K562 (cell line): ENCODE data around the gene SETD7. TPM values are rescaled to one million over a fixed set of nuclear protein-coding genes. Genes with fewer than 3 reads are reported as not detected.

Source experiments
- ATAC-seq: fragments of 200-7000 bp; cut with Tn5 transposase; 3 replicates; pipeline ENCODE4 v1.9.1; 2020; ENCODE audit warnings: moderate library complexity
- BruUV-seq: library from RNA; stranded (reverse); fragments of 400-500 nt; replicated peaks from 2 replicates; lab custom pipeline; 2021; lab: Mats Ljungman, UMichigan
- CTCF ChIA-PET: fragments of 300-600 bp; formaldehyde crosslinking; extraction: SDS; loops from one replicate; lab custom pipeline; 2021; ENCODE audit warnings: low intra/inter-chr PET ratio; lab: Yijun Ruan, JAX
- POLR2A ChIA-PET: fragments of 300-600, 350-650 bp; sonication (Branson Sonifier 250); formaldehyde crosslinking; extraction: SDS; loops from one replicate; lab custom pipeline; 2021; ENCODE audit warnings: antibody characterized with exemption, inconsistent platforms; lab: Yijun Ruan, JAX
- DNase-seq, 4 experiments: peaks; one replicate each; pipeline versions ENCODE4 v3.0.0 to v3.0.0-alpha.2; 2011 to 2018; ENCODE audit warnings: low spot score in 3 of 4, mixed read lengths in 3 of 4; ENCODE audit errors: extremely low read depth in 1 of 4
- FAIRE-seq: peaks from 2 replicates; lab custom pipeline; 2011; peaks lifted over from hg19 to GRCh38; lab: Jason Lieb, UNC
- H2AFZ ChIP-seq: 2 replicates; pipeline ENCODE4 v1.6.0; 2011; ENCODE audit warnings: low read depth, low read length, control low read depth, inconsistent platforms
- H3K27ac ChIP-seq: fragments of 200-600 bp; 3 replicates; pipeline ENCODE4 v1.8.0; 2011; ENCODE audit warnings: low read depth, mild to moderate bottlenecking, control low read depth, inconsistent platforms, low read length, moderate library complexity, mixed read lengths; ENCODE audit errors: extremely low read depth
- H3K27me3 ChIP-seq, 2 experiments: fragments of 300-600 bp in 1 of 2; 2 replicates in 1 of 2; 3 replicates in 1 of 2; pipeline versions ENCODE4 v1.6.0 to v1.8.0; 2011; ENCODE audit warnings: inconsistent platforms in 2 of 2, low read length in 2 of 2, mild to moderate bottlenecking in 1 of 2, mixed read lengths in 1 of 2, moderate library complexity in 1 of 2; ENCODE audit not compliant: control insufficient read depth in 2 of 2, insufficient read depth in 2 of 2
- H3K36me3 ChIP-seq: fragments of 300-600 bp; 3 replicates; pipeline ENCODE4 v1.8.0; 2011; ENCODE audit warnings: mild to moderate bottlenecking, low read length, inconsistent platforms; ENCODE audit not compliant: control insufficient read depth, insufficient read depth
- H3K4me1 ChIP-seq, 2 experiments: fragments of 200-600 bp in 1 of 2; replicated peaks in 1 of 2; 2 replicates in 1 of 2; 3 replicates in 1 of 2; pipeline versions ENCODE4 v1.5.1 to v1.8.0; 2011; ENCODE audit warnings: inconsistent platforms in 2 of 2, low read length in 2 of 2, mild to moderate bottlenecking in 1 of 2, mixed read lengths in 1 of 2, moderate library complexity in 1 of 2; ENCODE audit not compliant: control insufficient read depth in 2 of 2, insufficient read depth in 2 of 2
- H3K4me2 ChIP-seq: 2 replicates; pipeline ENCODE4 v1.6.1; 2011; ENCODE audit warnings: low read length, control low read depth, inconsistent platforms, mixed read lengths; ENCODE audit not compliant: insufficient read depth
- H3K4me3 ChIP-seq: fragments of 200-600 bp; sonication (generic), shearing (Covaris generic); 2 replicates; pipeline ENCODE4 v1.5.1; 2016; ENCODE audit warnings: control low read depth, inconsistent platforms
- H3K79me2 ChIP-seq: fragments of 200-600 bp; 3 replicates; pipeline ENCODE4 v1.8.0; 2011; ENCODE audit warnings: low read length, inconsistent platforms; ENCODE audit not compliant: control insufficient read depth, insufficient read depth
- H3K9ac ChIP-seq, 2 experiments: 2 replicates each; pipeline versions ENCODE4 v1.6.0 to v1.6.1; 2011; ENCODE audit warnings: low read depth in 2 of 2, low read length in 2 of 2, control low read depth in 1 of 2, inconsistent platforms in 1 of 2, mild to moderate bottlenecking in 1 of 2, mixed read lengths in 1 of 2; ENCODE audit not compliant: insufficient read depth in 1 of 2
- H3K9me1 ChIP-seq: one replicate; pipeline ENCODE4 v1.6.0; 2011; ENCODE audit warnings: inconsistent platforms, mild to moderate bottlenecking, low read length, moderate library complexity; ENCODE audit not compliant: control insufficient read depth, insufficient read depth
- H3K9me3 ChIP-seq: replicated peaks from 2 replicates; pipeline ENCODE4 v1.5.1; 2011; ENCODE audit warnings: low read depth, low read length, inconsistent platforms; ENCODE audit not compliant: control insufficient read depth, insufficient read depth
- H4K20me1 ChIP-seq: replicated peaks from 2 replicates; pipeline ENCODE4 v1.6.1; 2011; ENCODE audit warnings: low read length, inconsistent platforms, mixed read lengths; ENCODE audit not compliant: control insufficient read depth, insufficient read depth
- ATF2 ChIP-seq: sonication (generic); formaldehyde crosslinking; IDR thresholded peaks from 2 replicates; pipeline ENCODE4 v1.8.1; 2022; ENCODE audit warnings: missing genetic modification reagents
- DLX4 ChIP-seq: fragments of 250-450 bp; sonication (Bioruptor Pico); IDR thresholded peaks from 2 replicates; pipeline ENCODE4 v1.6.1; 2021; ENCODE audit warnings: mild to moderate bottlenecking
- ELF2 ChIP-seq: fragments of 250-450 bp; sonication (Bioruptor Pico); IDR thresholded peaks from 2 replicates; pipeline ENCODE4 v1.5.0; 2021; ENCODE audit warnings: mild to moderate bottlenecking
- ERF ChIP-seq: fragments of 450-650 bp; formaldehyde crosslinking; IDR thresholded peaks from 2 replicates; pipeline ENCODE4 v1.4.0; 2020; ENCODE audit warnings: mild to moderate bottlenecking, mixed read lengths
- FOXK2 ChIP-seq, 2 experiments: fragments of 450-650 bp; IDR thresholded peaks in 1 of 2; conservative IDR thresholded peaks in 1 of 2; 2 replicates each; pipeline ENCODE4 v1.6.1; 2016; ENCODE audit warnings: low read depth in 2 of 2, mild to moderate bottlenecking in 1 of 2
- GATAD2A ChIP-seq: fragments of 450-650 bp; IDR thresholded peaks from 2 replicates; pipeline ENCODE4 v1.6.1; 2017
- GMEB1 ChIP-seq: fragments of 250-450 bp; sonication (Bioruptor Pico); IDR thresholded peaks from 2 replicates; pipeline ENCODE4 v1.4.0; 2020; ENCODE audit warnings: mild to moderate bottlenecking
- L3MBTL2 ChIP-seq: fragments of 450-650 bp; IDR thresholded peaks from 2 replicates; pipeline ENCODE4 v1.6.1; 2016; ENCODE audit warnings: mild to moderate bottlenecking, moderate library complexity
- MTA2 ChIP-seq: fragments of 450-650 bp; IDR thresholded peaks from 2 replicates; pipeline ENCODE4 v1.6.1; 2016; ENCODE audit warnings: low read depth
- NCOR1 ChIP-seq: fragments of 450-650 bp; IDR thresholded peaks from 2 replicates; pipeline ENCODE4 v1.6.1; 2016; ENCODE audit warnings: mild to moderate bottlenecking, moderate library complexity
- NR0B1 ChIP-seq: fragments of 450-650 bp; IDR thresholded peaks from one replicate; pipeline ENCODE4 v1.6.1; 2018; ENCODE audit warnings: mild to moderate bottlenecking, moderate library complexity; ENCODE audit not compliant: partially characterized antibody
- NRF1 ChIP-seq, 2 experiments: fragments of 450-650 bp; IDR thresholded peaks in 1 of 2; conservative IDR thresholded peaks in 1 of 2; 2 replicates each; pipeline ENCODE4 v1.6.1; 2014; ENCODE audit warnings: mild to moderate bottlenecking in 2 of 2
- RBM17 ChIP-seq: fragments of 200-400 bp; formaldehyde crosslinking; IDR thresholded peaks from 2 replicates; pipeline ENCODE4 v1.6.1; 2017; ENCODE audit warnings: low read depth, mild to moderate bottlenecking, low read length, borderline replicate concordance
- SMAD4 ChIP-seq: fragments of 250-450 bp; sonication (Bioruptor Pico); conservative IDR thresholded peaks from 2 replicates; pipeline ENCODE4 v1.8.0; 2021; ENCODE audit warnings: inconsistent platforms, mild to moderate bottlenecking, moderate library complexity
- TCF7L2 ChIP-seq: fragments of 150-350 bp; IDR thresholded peaks from 2 replicates; pipeline ENCODE4 v1.6.1; 2016; ENCODE audit warnings: low read depth, mild to moderate bottlenecking, low read length, moderate library complexity
- ZBTB9 ChIP-seq: fragments of 450-650 bp; formaldehyde crosslinking; IDR thresholded peaks from 2 replicates; pipeline ENCODE4 v1.4.0; 2020; ENCODE audit warnings: mild to moderate bottlenecking, moderate library complexity
- ZNF699 ChIP-seq: fragments of 250-450 bp; sonication (Bioruptor Pico); IDR thresholded peaks from 2 replicates; pipeline ENCODE4 v1.8.0; 2021; ENCODE audit warnings: mild to moderate bottlenecking, moderate library complexity; ENCODE audit not compliant: insufficient replicate concordance
- WGBS: fragments of 100-300 bp; shearing (Covaris generic); methylation state at CpG from one replicate; pipeline ENCODE4 v1.1.6; 2016; ENCODE audit warnings: low coverage, mixed read lengths; ENCODE audit not compliant: insufficient coverage; ENCODE audit errors: missing lambda C conversion rate; 5-methylcytosine and 5-hydroxymethylcytosine counted together
- in situ Hi-C: fragments of 300-500 bp; cut with MboI; formaldehyde crosslinking; loops from 4 replicates; pipeline ENCODE4 v1.15.0; 2018; ENCODE audit warnings: inconsistent platforms, mixed read lengths
- intact Hi-C: fragments of 100-400 bp; cut with micrococcal nuclease; formaldehyde crosslinking; loops from 2 replicates; pipeline ENCODE4 v1.14.2; 2022
- polyA plus RNA-seq, 8 experiments: library from polyadenylated mRNA; depleted of rRNA in 4 of 8; stranded (reverse) in 5 of 8; unstranded in 3 of 8; fragments of >200 nt; fragmentation: Nextera tagmentation in 2 of 8; fragmentation: Illumina TruSeq in 1 of 8; extraction: Ambion mirVana in 2 of 8; extraction: Trizol in 1 of 8; gene quantifications; 2 replicates each; pipeline versions ENCODE4 v1.2.1 to v1.2.3, GENCODE V29; 2011 to 2014; ENCODE audit warnings: inconsistent platforms in 1 of 8, missing spikeins in 1 of 8
- total RNA-seq, 7 experiments: library from RNA; depleted of rRNA in 6 of 7; stranded (reverse); fragments of >200 nt in 6 of 7; fragmentation: Illumina TruSeq in 2 of 7; extraction: Trizol in 2 of 7; gene quantifications; 2 replicates each; pipeline versions ENCODE4 v1.2.1 to v1.2.3, GENCODE V29; 2011 to 2021; ENCODE audit warnings: low replicate concordance in 1 of 7

Gene SETD7
- total and polyA plus RNA-seq, 9 of the 15 experiments (the other 6 are each of a cell fraction or from before 2014, with no cell fraction given) = 0.37 to 2.4 (median 1.7) TPM

- H3K4me2 ChIP-seq = no peak overlapping the region
- DNase-seq (no peak), FAIRE-seq (no peak), ATAC-seq (no peak)
- POLR2A ChIA-PET = no interaction called here
- no peak overlapping the region for H3K4me3 ChIP-seq
- no peak for TF ChIP-seq MTA2
- no peak for TF ChIP-seq ATF2 (CRISPR knock-in tag)
- TF ChIP-seq ZBTB9 = no peak
- no peak for TF ChIP-seq ZNF699 (CRISPR knock-in tag)
- no peak for TF ChIP-seq RBM17
- TF ChIP-seq NRF1 (conservative IDR thresholded peaks at IDR 0.05 in 1 of 2, IDR thresholded peaks at IDR 0.05 in 1 of 2) = no peak
- no peak for TF ChIP-seq ERF
- TF ChIP-seq TCF7L2 = no peak
- no peak for TF ChIP-seq SMAD4 (CRISPR knock-in tag)
- TF ChIP-seq GATAD2A = no peak
- no peak for TF ChIP-seq NR0B1
- no peak for TF ChIP-seq ELF2 (CRISPR knock-in tag)
- no peak for TF ChIP-seq GMEB1 (CRISPR knock-in tag)
- TF ChIP-seq L3MBTL2 = no peak
- no peak for TF ChIP-seq DLX4 (CRISPR knock-in tag)
- TF ChIP-seq FOXK2 (conservative IDR thresholded peaks at IDR 0.05 in 1 of 2, IDR thresholded peaks at IDR 0.05 in 1 of 2; ENCODE audit: low read depth in 2 of 2) = no peak
- no peak for TF ChIP-seq NCOR1
- H3K9me1 ChIP-seq = no peaks in the 10 kb centered on the region
- no peaks in the 10 kb centered on the region for H4K20me1 ChIP-seq
- WGBS = 6% methylated on average over 2 of the region's 2 CpGs
- no TSS peak for BruUV-seq
- intact Hi-C loops = no loop called here
- H3K9me3 ChIP-seq = no peaks in the 10 kb centered on the region
- H3K27ac ChIP-seq = no peak overlapping the region
- H3K27me3 ChIP-seq = 0 out of 5 replicates have a peak, but pooled peaks cover 2 to 4% of the 10 kb centered on the region in 2 experiments
- H3K36me3 ChIP-seq = no peaks in the 10 kb centered on the region
- no peak overlapping the region for H2AFZ ChIP-seq
- in situ Hi-C loops = loop anchor here (25.0 kb wide), 1 partner anchor 488 kb away; no protein-coding TSS in a partner anchor
- no peak overlapping the region for H3K9ac ChIP-seq
- no peaks in the 10 kb centered on the region for H3K79me2 ChIP-seq
- CTCF ChIA-PET = no interaction called here
- no peaks in the 10 kb centered on the region for H3K4me1 ChIP-seq
Observed at GRCh38 chr4:139525414-139525813, 30.6 kb downstream of the SETD7 start.
